ENCODE results near the gene PADI2.

The PADI2 gene

GRCh38 chr1:17032741-17033140, 86.5 kb downstream of the PADI2 start:
- H3K4ac ChIP-seq (ENCODE audit: low read length), result no peak overlapping the region
- H2AFZ ChIP-seq (ENCODE audit: low read length), result no peak overlapping the region
- peaks cover 18 to 59% of the 10 kb centered on the region in 2 donors for H3K36me3 ChIP-seq (replicated peaks in 1 of 2; ENCODE audit: control insufficient read depth in 2 of 2, insufficient read depth in 2 of 2, low read length in 2 of 2)
- no peak overlapping the region for H2BK15ac ChIP-seq (ENCODE audit: low read length)
- no peak overlapping the region for H2BK5ac ChIP-seq (ENCODE audit: low read length)
- H3K27me3 ChIP-seq (ENCODE audit: control insufficient read depth in 3 of 3, insufficient read depth in 3 of 3, low read depth in 1 of 3, low read length in 3 of 3), result no peaks in the 10 kb centered on the region
- no peak overlapping the region for H2BK120ac ChIP-seq (ENCODE audit: low read depth, low read length)
- H4K91ac ChIP-seq (ENCODE audit: low read depth, low read length, poor library complexity), result no peak overlapping the region
- no peak overlapping the region for H3K14ac ChIP-seq (ENCODE audit: low read length)
- no peak overlapping the region for H3K23ac ChIP-seq (ENCODE audit: low read depth, low read length, poor library complexity)
- no peak overlapping the region for H3K9ac ChIP-seq (ENCODE audit: low read depth, low read length, poor library complexity)
- no CpG with 5 or more reads among the region's 3 CpGs for WGBS, 2 donors (ENCODE audit: extremely low coverage in 2 of 2, insufficient read length in 2 of 2, insufficient replicate concordance in 1 of 2)
- no peak overlapping the region for H4K8ac ChIP-seq (ENCODE audit: low read depth, low read length)
- DNase-seq (ENCODE audit: low spot score), result no peak
- H2BK12ac ChIP-seq (ENCODE audit: low read length), result no peak overlapping the region
- no peaks in the 10 kb centered on the region for H3K9me3 ChIP-seq (replicated peaks in 1 of 2; ENCODE audit: control insufficient read depth in 2 of 2, insufficient read depth in 1 of 2, low read depth in 1 of 2, low read length in 2 of 2)
- no peak overlapping the region for H3K18ac ChIP-seq (ENCODE audit: low read length)
- H3K4me1 ChIP-seq (ENCODE audit: control insufficient read depth in 2 of 2, insufficient read depth in 1 of 2, low read depth in 1 of 2, low read length in 2 of 2), result no peaks in the 10 kb centered on the region
- H3K4me2 ChIP-seq (ENCODE audit: insufficient read depth, low read length, poor library complexity, severe bottlenecking), result no peak overlapping the region
- no peak overlapping the region for H3K4me3 ChIP-seq (ENCODE audit: low read length in 2 of 2)
- no peak overlapping the region for H3K27ac ChIP-seq (replicated peaks; ENCODE audit: low read length)
- H2AK5ac ChIP-seq (ENCODE audit: low read depth, low read length), result no peak overlapping the region
- H3K79me1 ChIP-seq (ENCODE audit: low read depth, low read length), result no peaks in the 10 kb centered on the region

GRCh38 chr1:17031436-17031835, 87.8 kb downstream of the PADI2 start:
- no peak overlapping the region for H2AFZ ChIP-seq (ENCODE audit: low read length)
- H2BK5ac ChIP-seq (ENCODE audit: low read length), result no peak overlapping the region
- H2BK120ac ChIP-seq (ENCODE audit: low read depth, low read length), result no peak overlapping the region
- peaks cover 25 to 67% of the 10 kb centered on the region in 2 donors for H3K36me3 ChIP-seq (replicated peaks in 1 of 2; ENCODE audit: control insufficient read depth in 2 of 2, insufficient read depth in 2 of 2, low read length in 2 of 2)
- no peaks in the 10 kb centered on the region for H3K27me3 ChIP-seq (ENCODE audit: control insufficient read depth in 3 of 3, insufficient read depth in 3 of 3, low read depth in 1 of 3, low read length in 3 of 3)
- H2BK12ac ChIP-seq (ENCODE audit: low read length), result no peak overlapping the region
- no peaks in the 10 kb centered on the region for H3K4me1 ChIP-seq (ENCODE audit: control insufficient read depth in 2 of 2, insufficient read depth in 1 of 2, low read depth in 1 of 2, low read length in 2 of 2)
- no peak overlapping the region for H3K27ac ChIP-seq (replicated peaks; ENCODE audit: low read length)
- H3K9ac ChIP-seq (ENCODE audit: low read depth, low read length, poor library complexity), result no peak overlapping the region
- H3K9me3 ChIP-seq (replicated peaks in 1 of 2; ENCODE audit: control insufficient read depth in 2 of 2, insufficient read depth in 1 of 2, low read depth in 1 of 2, low read length in 2 of 2), result no peaks in the 10 kb centered on the region
- H4K91ac ChIP-seq (ENCODE audit: low read depth, low read length, poor library complexity), result no peak overlapping the region
- no peak overlapping the region for H3K18ac ChIP-seq (ENCODE audit: low read length)
- WGBS, 2 donors (ENCODE audit: extremely low coverage in 2 of 2, insufficient read length in 2 of 2, insufficient replicate concordance in 1 of 2), result no CpG with 5 or more reads among the region's 4 CpGs
- no peak overlapping the region for H3K14ac ChIP-seq (ENCODE audit: low read length)
- H3K23ac ChIP-seq (ENCODE audit: low read depth, low read length, poor library complexity), result no peak overlapping the region
- H3K4me2 ChIP-seq (ENCODE audit: insufficient read depth, low read length, poor library complexity, severe bottlenecking), result no peak overlapping the region
- H3K4me3 ChIP-seq (ENCODE audit: low read length in 2 of 2), result no peak overlapping the region
- H2AK5ac ChIP-seq (ENCODE audit: low read depth, low read length), result no peak overlapping the region
- H4K8ac ChIP-seq (ENCODE audit: low read depth, low read length), result no peak overlapping the region
- no peak overlapping the region for H3K4ac ChIP-seq (ENCODE audit: low read length)
- no peaks in the 10 kb centered on the region for H3K79me1 ChIP-seq (ENCODE audit: low read depth, low read length)
- no peak overlapping the region for H2BK15ac ChIP-seq (ENCODE audit: low read length)
- no peak for DNase-seq (ENCODE audit: low spot score)

- H3K4me1 ChIP-seq (ENCODE audit: control insufficient read depth in 2 of 2, insufficient read depth in 1 of 2, low read depth in 1 of 2, low read length in 2 of 2), result no peaks in the 10 kb centered on the region
- H3K9me3 ChIP-seq (replicated peaks in 1 of 2; ENCODE audit: control insufficient read depth in 2 of 2, insufficient read depth in 1 of 2, low read depth in 1 of 2, low read length in 2 of 2), result no peaks in the 10 kb centered on the region
- no peak overlapping the region for H3K23ac ChIP-seq (ENCODE audit: low read depth, low read length, poor library complexity)
- no peak overlapping the region for H3K14ac ChIP-seq (ENCODE audit: low read length)
- no peak overlapping the region for H2BK5ac ChIP-seq (ENCODE audit: low read length)
- H3K9ac ChIP-seq (ENCODE audit: low read depth, low read length, poor library complexity), result no peak overlapping the region
- no peak overlapping the region for H2BK120ac ChIP-seq (ENCODE audit: low read depth, low read length)
- no CpG with 5 or more reads among the region's 4 CpGs for WGBS, 2 donors (ENCODE audit: extremely low coverage in 2 of 2, insufficient read length in 2 of 2, insufficient replicate concordance in 1 of 2)
- H4K8ac ChIP-seq (ENCODE audit: low read depth, low read length), result no peak overlapping the region
- H2BK12ac ChIP-seq (ENCODE audit: low read length), result no peak overlapping the region
- no peak overlapping the region for H3K4me2 ChIP-seq (ENCODE audit: insufficient read depth, low read length, poor library complexity, severe bottlenecking)
- no peak overlapping the region for H3K4me3 ChIP-seq (ENCODE audit: low read length in 2 of 2)
- H2AK5ac ChIP-seq (ENCODE audit: low read depth, low read length), result no peak overlapping the region
- H2BK15ac ChIP-seq (ENCODE audit: low read length), result no peak overlapping the region
- no peaks in the 10 kb centered on the region for H3K27me3 ChIP-seq (ENCODE audit: control insufficient read depth in 3 of 3, insufficient read depth in 3 of 3, low read depth in 1 of 3, low read length in 3 of 3)
- H3K4ac ChIP-seq (ENCODE audit: low read length), result no peak overlapping the region
- no peak for DNase-seq (ENCODE audit: low spot score)
- H2AFZ ChIP-seq (ENCODE audit: low read length), result no peak overlapping the region
- no peak overlapping the region for H3K18ac ChIP-seq (ENCODE audit: low read length)
- H3K27ac ChIP-seq (replicated peaks; ENCODE audit: low read length), result no peak overlapping the region
- no peaks in the 10 kb centered on the region for H3K79me1 ChIP-seq (ENCODE audit: low read depth, low read length)
- H4K91ac ChIP-seq (ENCODE audit: low read depth, low read length, poor library complexity), result no peak overlapping the region
- peaks cover 30 to 75% of the 10 kb centered on the region in 2 donors for H3K36me3 ChIP-seq (replicated peaks in 1 of 2; ENCODE audit: control insufficient read depth in 2 of 2, insufficient read depth in 2 of 2, low read length in 2 of 2)
Measured at GRCh38 chr1:17030206-17030605, 89.0 kb downstream of the PADI2 start.

- H3K9ac ChIP-seq (ENCODE audit: low read depth, low read length, poor library complexity), result no peak overlapping the region
- no peak overlapping the region for H3K14ac ChIP-seq (ENCODE audit: low read length)
- H3K9me3 ChIP-seq (replicated peaks in 1 of 2; ENCODE audit: control insufficient read depth in 2 of 2, insufficient read depth in 1 of 2, low read depth in 1 of 2, low read length in 2 of 2), result no peaks in the 10 kb centered on the region
- no peak overlapping the region for H2BK5ac ChIP-seq (ENCODE audit: low read length)
- DNase-seq (ENCODE audit: low spot score), result no peak
- no peaks in the 10 kb centered on the region for H3K79me1 ChIP-seq (ENCODE audit: low read depth, low read length)
- no peak overlapping the region for H2AK5ac ChIP-seq (ENCODE audit: low read depth, low read length)
- peaks cover 0 to 2% of the 10 kb centered on the region in 2 donors for H3K4me1 ChIP-seq (ENCODE audit: control insufficient read depth in 2 of 2, insufficient read depth in 1 of 2, low read depth in 1 of 2, low read length in 2 of 2)
- no peak overlapping the region for H3K4me3 ChIP-seq (ENCODE audit: low read length in 2 of 2)
- H3K4me2 ChIP-seq (ENCODE audit: insufficient read depth, low read length, poor library complexity, severe bottlenecking), result no peak overlapping the region
- H3K36me3 ChIP-seq (replicated peaks in 1 of 2; ENCODE audit: control insufficient read depth in 2 of 2, insufficient read depth in 2 of 2, low read length in 2 of 2), result peaks cover 32 to 82% of the 10 kb centered on the region in 2 donors
- no peak overlapping the region for H3K27ac ChIP-seq (replicated peaks; ENCODE audit: low read length)
- H2BK15ac ChIP-seq (ENCODE audit: low read length), result no peak overlapping the region
- no CpG with 5 or more reads among the region's 5 CpGs for whole genome bisulfite sequencing, 2 donors (ENCODE audit: extremely low coverage in 2 of 2, insufficient read length in 2 of 2, insufficient replicate concordance in 1 of 2)
- no peak overlapping the region for H2AFZ ChIP-seq (ENCODE audit: low read length)
- H3K4ac ChIP-seq (ENCODE audit: low read length), result no peak overlapping the region
- no peak overlapping the region for H2BK12ac ChIP-seq (ENCODE audit: low read length)
- H3K18ac ChIP-seq (ENCODE audit: low read length), result no peak overlapping the region
- no peak overlapping the region for H3K23ac ChIP-seq (ENCODE audit: low read depth, low read length, poor library complexity)
- H4K8ac ChIP-seq (ENCODE audit: low read depth, low read length), result no peak overlapping the region
- no peaks in the 10 kb centered on the region for H3K27me3 ChIP-seq (ENCODE audit: control insufficient read depth in 3 of 3, insufficient read depth in 3 of 3, low read depth in 1 of 3, low read length in 3 of 3)
- no peak overlapping the region for H2BK120ac ChIP-seq (ENCODE audit: low read depth, low read length)
- H4K91ac ChIP-seq (ENCODE audit: low read depth, low read length, poor library complexity), result no peak overlapping the region
Measured at GRCh38 chr1:17028662-17029188, 90.5 kb downstream of the PADI2 start.
